HCEC 1CT (cell line): ENCODE results near the gene H2BK1.
A peak's percentile ranks its signal among the peaks of the same experiment; 100 is the strongest.

Source experiments
- DNase-seq: peaks from one replicate; pipeline ENCODE4 v3.0.0-alpha.2; 2017

H2BK1 gene

DNA sequence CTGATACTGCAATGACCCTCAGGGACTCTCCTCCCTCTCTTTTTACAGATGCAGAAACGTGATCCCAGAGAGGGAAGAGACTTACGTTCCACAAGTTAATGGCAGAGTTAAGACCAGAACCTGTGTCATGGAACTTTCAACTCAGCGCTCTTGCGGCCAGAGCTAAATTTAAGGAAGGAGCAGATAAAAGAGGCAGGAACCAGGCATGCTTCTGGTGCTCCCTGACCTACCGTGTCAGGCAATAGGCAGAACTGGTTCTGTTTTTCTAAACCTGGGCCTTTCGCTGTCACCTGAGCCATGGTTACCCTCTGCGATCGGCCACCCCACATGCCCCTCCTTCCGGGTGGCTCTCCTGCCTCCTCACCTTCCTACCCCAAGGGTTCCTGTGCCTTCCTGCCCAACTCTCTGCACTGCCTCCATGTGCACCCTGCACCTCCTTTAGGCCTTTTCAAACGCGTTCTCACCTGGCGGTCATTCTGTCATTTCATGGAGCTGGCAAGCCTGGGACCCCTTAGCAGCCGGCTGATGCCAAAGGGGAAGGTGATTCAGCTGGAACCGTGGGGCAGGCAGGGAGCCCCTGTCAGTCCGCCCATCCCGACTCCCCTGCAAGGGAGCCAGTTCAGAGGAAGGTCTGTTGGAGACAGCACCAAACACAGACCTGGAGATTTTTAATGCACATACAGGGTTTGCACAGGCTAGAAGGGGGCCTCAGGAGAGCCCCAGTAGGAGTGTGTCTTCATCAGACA is 35.1 kb downstream of the H2BK1 start:
- no peak for DNase-seq

DNA sequence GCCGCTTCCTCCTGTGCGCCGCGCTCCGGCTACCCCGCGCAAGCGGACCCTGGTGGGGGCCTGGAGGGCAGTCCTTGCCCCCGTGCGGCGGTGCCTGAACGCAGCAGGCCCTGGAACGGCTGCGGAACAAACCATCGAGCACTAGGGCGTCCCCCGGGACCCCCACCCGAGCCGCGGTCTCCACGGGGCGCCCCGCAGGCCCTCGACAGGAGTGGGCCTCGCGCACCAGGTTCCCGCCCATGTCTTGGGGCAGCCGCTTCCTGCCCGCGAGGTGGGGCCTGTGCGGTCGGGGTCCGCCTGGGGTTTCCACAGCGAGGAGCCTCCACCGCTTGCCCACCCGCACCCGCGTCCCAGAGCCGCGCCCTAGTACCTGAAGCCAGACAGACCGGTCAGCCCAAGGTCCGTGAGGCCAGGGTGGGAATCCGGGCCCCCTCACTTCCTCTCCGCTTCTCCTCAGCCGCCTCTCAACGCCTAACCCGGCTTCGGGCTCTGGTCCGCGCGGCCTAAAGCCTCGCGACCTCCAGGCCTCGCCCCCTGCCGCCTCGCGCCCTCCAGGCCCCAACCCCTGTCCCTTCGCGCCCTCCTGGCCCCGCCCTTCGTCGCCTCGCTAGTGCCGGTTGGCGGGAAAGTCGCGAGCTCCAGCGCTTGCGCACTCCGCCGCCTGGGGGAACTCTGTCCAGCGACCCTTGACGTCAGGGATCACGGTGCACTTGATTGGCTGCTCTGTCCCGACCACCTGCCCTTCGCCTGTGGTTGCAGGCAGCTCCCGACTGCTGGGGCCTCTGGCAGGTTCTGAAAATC is 35.8 kb downstream of the H2BK1 start:
- no peak for DNase-seq

DNA sequence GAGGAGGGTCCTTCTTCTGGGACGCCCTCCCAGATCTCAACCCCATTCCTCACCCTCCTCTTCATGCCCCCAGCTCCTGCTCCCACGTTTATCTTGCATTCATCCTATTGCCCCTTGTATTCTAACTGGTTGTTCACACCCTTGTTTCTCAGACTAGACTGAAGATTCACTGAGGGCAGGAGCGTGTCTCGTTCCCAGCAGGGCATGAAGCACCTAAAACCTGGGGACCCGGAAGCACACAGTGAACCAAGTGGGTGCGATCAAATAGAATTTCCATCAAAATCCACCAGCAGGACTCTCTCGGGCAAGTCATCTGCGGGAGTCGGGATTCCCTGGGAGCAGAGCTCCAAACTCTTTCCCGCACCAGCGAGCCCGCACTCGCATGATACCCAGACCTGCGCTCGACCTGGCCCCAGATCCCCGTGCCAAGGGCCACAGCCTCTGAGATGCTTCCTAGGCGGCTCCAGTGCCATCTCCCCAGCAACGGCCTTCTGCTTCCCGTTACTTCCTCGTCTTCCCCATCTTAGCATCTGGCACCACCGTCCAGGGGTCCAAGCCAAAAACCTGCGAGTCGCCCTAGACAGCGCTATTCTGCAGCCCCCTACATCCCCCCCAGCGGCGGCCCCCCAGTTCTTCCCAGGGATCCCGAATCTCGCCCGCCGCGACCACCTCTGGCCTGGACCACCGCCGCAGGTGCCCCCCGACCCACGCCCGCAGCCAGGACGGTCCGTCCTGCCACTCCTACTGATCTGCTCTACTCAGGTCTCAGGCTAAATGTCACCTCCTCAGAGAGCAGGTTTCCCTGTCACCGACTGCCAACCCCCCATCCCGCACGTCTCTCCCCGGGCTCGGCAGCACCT is 36.7 kb downstream of the H2BK1 start:
- DNase-seq, result no peak

DNA sequence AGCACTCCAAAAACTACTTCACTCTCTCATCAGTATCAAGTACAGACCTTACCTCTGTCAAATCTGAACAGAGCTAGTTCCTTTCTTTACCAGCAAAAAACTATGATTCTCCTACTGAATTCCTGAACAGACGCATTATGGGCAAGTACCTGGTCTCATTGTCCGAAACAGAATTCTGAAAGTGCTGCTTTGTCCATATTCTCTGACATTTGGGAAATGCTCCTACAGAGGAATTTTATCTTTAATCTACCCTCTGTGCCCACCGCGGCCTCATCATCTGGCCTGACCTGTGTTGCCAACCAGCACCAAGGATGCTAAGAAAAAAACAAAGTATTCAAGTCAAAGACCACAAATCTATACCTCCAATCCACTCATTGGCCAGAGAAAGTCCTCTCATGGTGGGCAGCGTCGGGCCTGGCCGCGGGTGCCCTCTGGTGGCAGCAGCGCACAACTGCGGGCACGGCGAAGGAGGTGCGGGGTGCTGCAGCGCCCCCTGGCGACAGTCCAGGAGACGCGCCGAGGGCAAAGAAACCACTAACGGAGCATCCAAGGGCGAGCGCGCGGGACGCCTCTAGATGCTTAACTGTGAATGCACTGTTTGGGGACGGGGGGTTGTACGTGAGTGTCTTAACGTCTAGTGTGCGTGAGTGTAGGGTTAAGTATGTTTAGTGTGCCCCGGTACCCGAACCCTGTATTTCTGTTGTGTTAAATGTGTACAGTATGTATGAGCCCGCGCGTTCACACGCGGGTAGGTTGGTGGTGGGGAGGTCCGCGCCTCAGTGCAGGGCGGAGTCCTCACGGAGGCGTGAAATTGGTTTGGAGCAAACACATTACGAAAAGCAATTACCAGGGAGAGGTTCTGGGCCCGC is 37.8 kb downstream of the H2BK1 start:
- DNase-seq, result peak; percentile 58

DNA sequence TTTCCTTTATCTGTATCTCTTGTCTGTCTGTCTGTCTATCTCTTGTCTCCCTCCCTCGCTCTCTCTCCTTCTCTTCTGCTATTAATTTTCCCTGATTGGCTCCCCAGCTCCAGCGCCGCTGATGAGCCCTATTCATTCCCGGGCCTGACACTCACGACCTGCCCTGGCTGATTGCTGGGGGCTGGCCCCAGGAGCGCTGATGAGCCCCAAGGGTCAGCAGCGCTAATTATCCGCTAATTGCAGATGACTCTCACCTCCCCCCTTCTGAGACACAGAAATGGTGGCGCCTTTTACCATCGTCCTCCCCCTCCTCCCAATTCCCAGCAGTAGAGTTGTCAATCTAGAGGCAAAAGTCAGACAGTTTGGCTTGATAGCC is 41.5 kb downstream of the H2BK1 start:
- no peak for DNase-seq

DNA sequence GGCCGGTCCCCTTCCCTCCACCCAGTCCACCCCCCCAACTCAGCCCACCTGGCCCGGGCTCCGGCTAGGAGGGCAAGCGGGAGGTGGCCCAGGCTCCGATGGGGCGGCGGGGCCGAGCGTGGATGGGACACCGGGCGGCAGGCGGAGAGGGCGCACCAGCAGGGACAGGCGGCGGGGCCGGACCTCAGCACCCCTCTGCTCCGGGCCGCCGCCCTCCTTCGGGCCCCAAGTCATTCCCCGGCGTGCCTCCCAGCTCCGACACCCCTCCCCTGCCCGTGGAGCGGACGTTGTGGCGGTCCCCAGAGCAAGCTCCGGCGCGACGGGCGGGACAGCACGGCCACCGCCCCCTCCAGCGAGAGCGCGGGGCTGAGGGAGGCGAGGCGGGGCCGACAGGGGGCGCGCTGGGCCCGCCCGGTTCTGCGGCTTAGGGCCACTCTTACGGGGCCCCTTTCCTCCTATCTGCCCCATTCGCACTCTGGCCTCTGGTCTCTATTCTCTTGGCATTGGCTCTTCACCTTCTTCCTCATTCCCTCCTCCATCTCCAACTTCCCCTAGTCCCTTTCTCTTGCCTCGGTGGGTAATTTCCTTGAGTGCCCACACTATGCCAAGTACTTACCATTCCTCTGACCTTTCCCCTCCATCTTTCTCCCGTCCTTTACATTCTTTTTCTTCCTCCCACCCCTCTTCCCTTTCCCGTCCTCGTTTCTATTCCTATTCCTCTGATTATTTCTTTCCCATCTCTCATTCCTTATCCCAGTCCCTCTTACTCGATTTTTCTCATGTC is 42.1 kb downstream of the H2BK1 start:
- DNase-seq, result no peak

DNA sequence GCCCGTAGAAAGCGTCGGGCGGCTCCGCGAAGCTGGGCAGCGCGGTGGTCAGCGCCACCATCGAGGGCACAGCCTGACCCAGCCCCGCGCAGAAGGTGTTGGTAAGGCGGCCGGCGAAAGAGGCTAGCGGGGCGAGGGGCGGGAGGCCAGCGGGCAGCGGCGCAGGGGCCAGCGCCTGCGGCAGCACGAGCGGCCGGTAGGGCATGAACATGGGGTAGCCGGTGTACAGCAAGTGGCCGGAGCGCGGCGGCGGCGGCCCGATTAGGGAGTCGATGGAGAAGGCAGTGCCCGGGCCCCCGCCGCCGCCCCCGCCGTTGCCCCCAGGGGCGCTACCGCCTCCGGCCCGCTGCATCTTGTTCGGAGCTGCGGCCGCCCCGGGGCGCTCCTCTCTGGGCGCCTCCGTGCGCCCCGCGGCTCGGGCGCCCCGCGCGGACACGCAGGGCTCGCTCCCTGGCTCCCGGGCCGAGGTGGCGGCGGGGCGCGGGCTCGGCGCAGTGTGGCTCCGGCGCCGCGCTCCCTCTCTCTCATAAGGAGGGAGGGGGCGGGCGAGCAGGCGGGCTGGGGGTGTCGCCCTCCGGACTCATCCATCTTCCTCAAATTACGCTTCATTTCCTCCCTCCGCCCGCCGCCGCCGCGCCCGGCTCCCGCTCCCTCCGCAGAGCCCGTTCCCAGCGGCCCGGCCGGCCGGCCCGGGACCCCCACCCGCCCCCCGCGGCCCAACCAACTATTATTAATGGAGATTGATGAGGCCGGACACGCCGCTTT is 42.9 kb downstream of the H2BK1 start, which contains the start of gene GBX1:
GBX1 (minus strand) TSS at position 498 of the 765 bp plus-strand sequence; CDS start at position 352, 146 bp downstream.
- no peak for DNase-seq

DNA sequence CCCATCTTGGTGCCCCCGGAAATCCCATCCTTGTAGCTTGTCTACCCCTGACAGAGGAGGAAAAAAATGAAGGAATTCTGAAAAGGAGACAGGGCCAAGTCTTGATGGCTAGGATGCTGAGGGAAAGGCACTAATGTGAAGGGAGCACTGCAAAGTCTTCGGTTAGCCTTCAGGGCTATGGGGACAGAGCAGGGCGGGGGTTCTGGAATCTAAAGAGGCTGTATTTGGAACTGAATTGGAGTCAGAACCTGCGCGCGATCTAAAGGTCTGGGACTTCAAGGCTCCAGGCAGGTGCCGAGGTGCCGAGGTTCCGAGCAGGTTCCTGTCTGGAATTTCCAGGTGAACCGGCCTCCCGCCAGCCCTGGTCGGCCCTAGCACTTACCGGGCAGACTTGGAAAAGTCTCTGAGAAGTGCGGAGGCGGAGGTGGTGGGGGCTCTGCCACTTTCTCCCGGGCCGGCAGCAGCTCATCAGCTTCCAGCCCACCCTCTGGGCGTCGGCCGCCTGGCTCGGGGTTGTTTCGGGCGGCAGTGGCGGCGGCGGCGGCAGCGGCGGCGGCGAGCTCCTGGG is 43.6 kb downstream of the H2BK1 start:
- DNase-seq, result no peak

DNA sequence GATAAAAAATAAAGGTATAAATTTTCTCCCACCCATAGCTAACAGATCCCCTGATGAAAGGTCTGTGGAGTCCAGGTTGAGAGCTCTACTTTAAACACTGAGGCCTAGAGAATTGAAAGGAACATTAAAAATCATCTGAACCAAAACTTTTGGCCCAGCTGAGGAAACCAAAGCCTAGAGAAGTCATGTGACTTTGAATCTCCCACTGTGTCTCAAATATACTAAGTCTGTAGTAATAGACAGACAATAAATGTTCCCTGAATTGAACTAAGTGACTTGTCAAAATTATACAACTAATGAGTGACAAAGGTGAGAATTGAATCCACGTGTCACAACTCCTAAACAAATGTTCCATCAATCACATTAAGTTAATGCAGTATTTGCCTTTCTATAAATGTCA is 48.5 kb downstream of the H2BK1 start:
- no peak for DNase-seq
